ENCODE measurements around the gene MCRIP1. TPM values are rescaled to one million over a fixed set of nuclear protein-coding genes. Genes with fewer than 3 reads are reported as not detected.

The MCRIP1 gene
- total and polyA plus RNA-seq, 9 of the 15 experiments (the other 6 are each of a cell fraction or from before 2014, with no cell fraction given): 0.39 to 35.8 (median 9.7) TPM

GRCh38 chr17:81869221-81870130 is 36.4 kb upstream of the MCRIP1 start (continued):
- no peak for TF ChIP-seq ZNF277 (CRISPR knock-in tag; IDR thresholded peaks at IDR 0.05; ENCODE audit: borderline replicate concordance)
- no peak for TF ChIP-seq ZBTB2 (IDR thresholded peaks at IDR 0.05)
- peak; percentile 18 to 60; a peak in 3 of 4 replicates for TF ChIP-seq RAD21 (CRISPR knock-in tag; conservative IDR thresholded peaks at IDR 0.05 in 1 of 2, IDR thresholded peaks at IDR 0.05 in 1 of 2)
- TF ChIP-seq CREB3L1 (IDR thresholded peaks at IDR 0.05; ENCODE audit: borderline replicate concordance, low read depth): no peak
- TF ChIP-seq TGIF2 (CRISPR knock-in tag; IDR thresholded peaks at IDR 0.05): no peak
- peak; percentile 81 for TF ChIP-seq POLR2G (IDR thresholded peaks at IDR 0.05; ENCODE audit: low read depth, low read length)
- TF ChIP-seq RFX7 (CRISPR knock-in tag; IDR thresholded peaks at IDR 0.05): no peak
- no peak for TF ChIP-seq CBX2 (IDR thresholded peaks at IDR 0.05; ENCODE audit: insufficient read depth, low read length, poor library complexity, severe bottlenecking)
- no peak for TF ChIP-seq ZNF551 (CRISPR knock-in tag; IDR thresholded peaks at IDR 0.05)
- TF ChIP-seq CBX8 (IDR thresholded peaks at IDR 0.05; ENCODE audit: borderline replicate concordance, extremely low read depth, low read depth, low read length, poor library complexity, severe bottlenecking): no peak
- TF ChIP-seq ZNF695 (CRISPR knock-in tag; IDR thresholded peaks at IDR 0.05): no peak
- no peak for TF ChIP-seq BRCA1 (IDR thresholded peaks at IDR 0.05)
- 0 out of 2 replicates have a peak, but pooled peaks have one; percentile 34 for TF ChIP-seq BRCA1 (CRISPR knock-in tag; IDR thresholded peaks at IDR 0.05)
- no peak for TF ChIP-seq BCL6 (CRISPR knock-in tag; IDR thresholded peaks at IDR 0.05)
- TF ChIP-seq ZFP36 (IDR thresholded peaks at IDR 0.05; ENCODE audit: low read depth, low read length, partially characterized antibody): no peak
- TF ChIP-seq DMBX1 (CRISPR knock-in tag; IDR thresholded peaks at IDR 0.05; ENCODE audit: borderline replicate concordance): no peak
- no peak for TF ChIP-seq NFXL1 (CRISPR knock-in tag; IDR thresholded peaks at IDR 0.05)
- no peak; the same call in 1 of the 2 replicates for TF ChIP-seq ZNF263 (CRISPR knock-in tag; IDR thresholded peaks at IDR 0.05; ENCODE audit: borderline replicate concordance)
- TF ChIP-seq ZNF408 (CRISPR knock-in tag; IDR thresholded peaks at IDR 0.05; ENCODE audit: low read depth): no peak
- no peak for TF ChIP-seq CAMTA2 (CRISPR knock-in tag; conservative IDR thresholded peaks at IDR 0.05)
- TF ChIP-seq E2F5 (CRISPR knock-in tag; IDR thresholded peaks at IDR 0.05): no peak

Measured in K562 (cell line).